B cell (primary cell): ENCODE data around the gene FRG2B.
"Not testable (repeated sequence)": the region's sequence is repeated elsewhere in the genome, so short reads cannot be mapped to it uniquely, and the experiment has no call there.

Experiments
- CTCF ChIP-seq: fragments of 200-600 bp; IDR thresholded peaks from one replicate; pipeline ENCODE4 v1.8.0; 2022; ENCODE audit warnings: antibody characterized with exemption, mild to moderate bottlenecking
- EZH2 ChIP-seq: IDR thresholded peaks from 2 replicates; pipeline ENCODE4 v1.6.1; 2012; ENCODE audit warnings: borderline replicate concordance, low read depth, mild to moderate bottlenecking, moderate library complexity, low read length; ENCODE audit not compliant: insufficient read depth, poor library complexity, severe bottlenecking

DNA sequence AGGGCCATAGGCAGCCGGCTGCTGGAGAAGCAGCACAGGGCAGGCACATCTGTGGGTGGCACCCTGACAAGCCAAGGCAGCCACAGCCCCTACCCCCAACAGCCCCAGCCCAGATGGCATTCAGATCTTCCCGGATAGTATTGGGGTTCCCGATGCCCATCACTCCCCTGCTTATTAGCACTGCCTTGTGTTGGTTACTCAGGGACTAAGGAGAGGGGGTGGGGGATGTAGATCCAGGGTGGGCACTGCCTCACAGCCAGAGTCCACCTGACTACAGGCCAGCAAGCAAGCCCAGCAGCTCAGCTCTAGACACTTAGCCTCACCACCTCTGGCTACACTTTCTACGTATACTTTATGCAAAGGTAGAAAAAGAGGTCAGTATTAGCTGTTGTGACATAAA, 30.7 kb upstream of the FRG2B start:
- not testable (repeated sequence) for TF ChIP-seq CTCF, EZH2
